ENCODE data around the gene CST7.

CST7 gene

GRCh38 chr20:24991897-24992486 lies 42.9 kb downstream of the CST7 start:
- no peak for TF ChIP-seq CTCF (IDR thresholded peaks at IDR 0.05; ENCODE audit: extremely low read depth, insufficient read depth, missing control alignments)
- no peak for DNase-seq (ENCODE audit: low spot score)
- in situ Hi-C loops (cut with MboI; ENCODE audit: low pct_unique_long_range_greater_than_20kb, low sequenced_read_pairs, unreplicated experiment) = loop anchor here (25.0 kb wide), 2 partner anchors 195 to 420 kb away; partner anchors contain the start of genes ENTPD6 and GINS1

- TF ChIP-seq CTCF (IDR thresholded peaks at IDR 0.05; ENCODE audit: extremely low read depth, insufficient read depth, missing control alignments) = no peak
- peak; percentile 96 for DNase-seq (ENCODE audit: low spot score)
- in situ Hi-C loops (cut with MboI; ENCODE audit: low pct_unique_long_range_greater_than_20kb, low sequenced_read_pairs, unreplicated experiment) = loop anchor here (25.0 kb wide), 2 partner anchors 195 to 420 kb away; partner anchors contain the start of genes ENTPD6 and GINS1
Observed at GRCh38 chr20:24992487-24993205, 43.6 kb downstream of the CST7 start, which contains the start of gene APMAP. TSS of gene APMAP (minus strand) at chr20:24992751. CDS start at chr20:24992688, 63 bp downstream.

DNA sequence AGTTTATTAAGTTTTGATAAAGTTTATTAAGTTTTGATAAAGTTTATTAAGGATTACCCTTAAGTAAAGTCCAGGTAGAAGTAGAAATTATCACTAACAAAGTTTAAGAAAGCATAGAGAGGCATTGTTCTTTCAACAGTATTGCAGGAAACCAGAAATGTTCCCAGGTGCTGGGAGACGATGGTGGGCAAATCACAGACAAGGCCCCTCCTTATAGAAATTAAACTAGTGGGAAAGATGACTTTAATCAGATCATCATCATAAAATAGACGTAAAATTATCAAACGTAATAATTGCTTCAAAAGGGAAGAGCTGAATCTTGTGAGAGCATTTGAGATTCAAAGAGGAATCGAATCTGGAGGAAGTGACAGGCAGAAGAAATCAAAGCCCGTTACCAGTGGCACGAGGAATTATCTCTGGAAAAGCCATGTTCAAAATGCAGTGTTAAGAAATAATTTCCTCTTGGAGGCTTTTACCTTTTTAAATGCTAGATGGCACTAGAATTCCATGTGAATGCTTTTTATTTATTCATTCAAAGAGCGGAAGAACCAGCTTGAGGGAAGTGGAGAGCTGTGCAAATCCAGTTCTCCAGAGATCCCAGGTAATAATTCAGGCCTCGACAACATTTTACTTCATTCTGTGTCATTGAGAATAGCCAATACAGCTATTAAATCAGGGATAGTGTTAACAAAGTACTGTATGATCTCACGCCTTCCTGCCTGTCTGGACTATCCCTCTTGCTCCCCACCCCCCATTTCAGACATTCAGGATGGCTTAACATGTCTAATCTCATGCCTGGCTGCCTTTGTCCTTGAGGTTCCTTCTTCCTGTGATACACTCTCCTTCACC lies 44.5 kb downstream of the CST7 start:
- in situ Hi-C loops (cut with MboI; ENCODE audit: low pct_unique_long_range_greater_than_20kb, low sequenced_read_pairs, unreplicated experiment) = loop anchor here (25.0 kb wide), 2 partner anchors 194 to 419 kb away; partner anchors contain the start of genes ENTPD6 and GINS1
- no peak for DNase-seq (ENCODE audit: low spot score)
- TF ChIP-seq CTCF (IDR thresholded peaks at IDR 0.05; ENCODE audit: extremely low read depth, insufficient read depth, missing control alignments) = peak; percentile 7

DNA sequence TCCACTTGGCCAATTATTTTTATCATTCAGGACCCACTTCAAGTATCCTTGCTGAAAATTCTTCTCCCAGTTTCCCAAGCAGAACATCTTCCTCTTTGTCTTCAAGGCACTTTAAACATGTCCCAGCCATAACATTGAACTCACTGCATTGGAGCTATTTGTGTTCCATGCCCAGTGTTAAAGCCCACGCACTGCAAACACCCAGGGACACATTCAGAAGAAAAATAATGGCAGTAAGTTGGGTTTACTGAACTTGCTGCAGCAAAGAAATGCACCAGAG lies 45.1 kb downstream of the CST7 start:
- in situ Hi-C loops (cut with MboI; ENCODE audit: low pct_unique_long_range_greater_than_20kb, low sequenced_read_pairs, unreplicated experiment) = loop anchor here (25.0 kb wide), 2 partner anchors 193 to 418 kb away; partner anchors contain the start of genes ENTPD6 and GINS1
- no peak for DNase-seq (ENCODE audit: low spot score)
- TF ChIP-seq CTCF (IDR thresholded peaks at IDR 0.05; ENCODE audit: extremely low read depth, insufficient read depth, missing control alignments) = no peak

GRCh38 chr20:24994470-24995368 lies 45.6 kb downstream of the CST7 start:
- peak; percentile 81 for DNase-seq (ENCODE audit: low spot score)
- in situ Hi-C loops (cut with MboI; ENCODE audit: low pct_unique_long_range_greater_than_20kb, low sequenced_read_pairs, unreplicated experiment) = loop anchor here (5.0 to 25.0 kb wide), 3 partner anchors 68 to 418 kb away; partner anchors contain the start of genes ENTPD6 and GINS1
- TF ChIP-seq CTCF (IDR thresholded peaks at IDR 0.05; ENCODE audit: extremely low read depth, insufficient read depth, missing control alignments) = peak; percentile 87

Measured in GM13977 (cell line).